ENCODE data around the gene TIGD7.

TIGD7 gene

DNA sequence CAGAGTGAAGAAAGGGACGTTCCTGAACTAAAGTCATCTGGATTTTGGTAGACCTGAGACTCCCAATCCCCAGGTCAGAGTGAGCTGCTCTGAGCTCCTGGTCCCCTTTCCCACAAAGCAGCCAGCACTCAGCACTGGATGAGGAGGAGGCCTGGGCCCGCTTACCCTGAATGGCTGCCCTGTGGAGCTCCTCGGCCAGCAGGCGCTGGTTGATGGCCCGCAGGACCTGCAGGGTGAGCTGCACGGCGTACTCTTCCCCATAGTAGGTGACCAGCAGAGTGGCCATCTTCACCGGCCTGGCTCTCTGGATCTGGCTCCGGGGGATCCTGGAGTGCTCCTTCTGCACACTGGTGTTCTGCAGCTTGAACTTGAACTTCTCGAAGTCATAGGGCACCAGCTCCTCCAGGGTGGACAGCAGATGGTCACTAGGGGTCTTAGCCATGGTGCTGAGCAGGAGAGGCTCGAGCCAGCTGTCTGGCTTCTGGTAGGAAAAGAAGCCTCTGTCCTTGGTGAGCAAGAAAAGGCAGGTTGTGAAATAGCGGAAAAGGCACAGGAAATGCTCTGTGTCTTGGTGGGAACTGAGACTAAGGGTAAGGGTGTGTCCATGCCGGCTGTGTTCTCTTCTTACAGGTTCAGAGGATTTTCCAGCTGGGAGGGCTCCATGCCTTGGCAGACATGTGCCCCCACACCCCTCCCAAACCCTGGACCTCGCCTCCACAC is 48.9 kb downstream of the TIGD7 start, which contains the start of gene MEFV:
TSS of gene MEFV (minus strand) at position 488 of the 720 bp plus-strand sequence. CDS start at position 442, 46 bp downstream.
- DNase-seq (ENCODE audit: low read depth): no peak
- no peak within 1 kb of the TSS for H3K4me3 ChIP-seq (ENCODE audit: low read depth, low read length)
- TF ChIP-seq, protein P1, sequence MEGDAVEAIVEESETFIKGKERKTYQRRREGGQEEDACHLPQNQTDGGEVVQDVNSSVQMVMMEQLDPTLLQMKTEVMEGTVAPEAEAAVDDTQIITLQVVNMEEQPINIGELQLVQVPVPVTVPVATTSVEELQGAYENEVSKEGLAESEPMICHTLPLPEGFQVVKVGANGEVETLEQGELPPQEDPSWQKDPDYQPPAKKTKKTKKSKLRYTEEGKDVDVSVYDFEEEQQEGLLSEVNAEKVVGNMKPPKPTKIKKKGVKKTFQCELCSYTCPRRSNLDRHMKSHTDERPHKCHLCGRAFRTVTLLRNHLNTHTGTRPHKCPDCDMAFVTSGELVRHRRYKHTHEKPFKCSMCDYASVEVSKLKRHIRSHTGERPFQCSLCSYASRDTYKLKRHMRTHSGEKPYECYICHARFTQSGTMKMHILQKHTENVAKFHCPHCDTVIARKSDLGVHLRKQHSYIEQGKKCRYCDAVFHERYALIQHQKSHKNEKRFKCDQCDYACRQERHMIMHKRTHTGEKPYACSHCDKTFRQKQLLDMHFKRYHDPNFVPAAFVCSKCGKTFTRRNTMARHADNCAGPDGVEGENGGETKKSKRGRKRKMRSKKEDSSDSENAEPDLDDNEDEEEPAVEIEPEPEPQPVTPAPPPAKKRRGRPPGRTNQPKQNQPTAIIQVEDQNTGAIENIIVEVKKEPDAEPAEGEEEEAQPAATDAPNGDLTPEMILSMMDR (IDR thresholded peaks at IDR 0.05; ENCODE audit: control insufficient read depth, extremely low read depth, insufficient read depth): no peak

DNA sequence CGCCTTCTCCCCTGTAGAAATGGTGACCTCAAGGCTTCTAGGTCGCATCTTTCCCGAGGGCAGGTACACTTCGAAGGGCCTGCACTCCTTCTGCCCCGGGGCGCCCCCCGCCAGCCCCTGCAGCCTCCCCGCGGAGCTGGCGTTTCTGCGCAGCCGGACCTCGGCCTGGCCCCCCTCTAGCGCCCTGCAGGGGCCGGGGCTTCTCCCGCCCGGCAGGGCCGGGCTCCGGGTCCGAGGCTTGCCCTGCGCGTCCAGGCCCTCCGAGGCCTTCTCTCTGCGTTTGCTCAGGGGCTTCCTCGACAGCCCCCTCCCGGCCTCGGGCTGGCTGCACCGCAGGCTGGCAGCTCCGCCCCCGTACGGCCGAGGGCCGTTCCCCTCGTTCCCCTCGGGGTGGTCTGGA is 50.9 kb downstream of the TIGD7 start:
- H3K4me3 ChIP-seq (ENCODE audit: low read depth, low read length): no peak overlapping the region
- no peak for DNase-seq (ENCODE audit: low read depth)

DNA sequence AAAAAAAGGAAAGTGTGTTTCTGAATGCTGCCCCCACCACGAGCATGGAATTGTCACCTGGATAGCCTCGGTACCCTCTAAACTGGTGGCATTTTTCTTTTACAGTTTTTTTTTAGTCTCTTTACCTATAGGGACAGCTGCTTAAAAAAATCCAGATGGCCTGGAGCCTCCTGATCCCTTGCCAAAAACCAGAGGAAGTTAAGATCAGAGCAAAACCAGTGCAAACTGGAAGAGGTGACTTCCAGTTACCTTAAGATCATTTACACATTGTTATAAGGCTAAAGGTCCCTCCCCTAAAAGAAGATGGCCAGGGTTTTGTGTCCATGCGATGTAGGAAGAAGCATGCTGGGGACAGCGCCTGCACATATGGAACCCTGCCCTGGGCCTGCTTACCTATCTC is 52.3 kb downstream of the TIGD7 start:
- H3K4me3 ChIP-seq (ENCODE audit: low read depth, low read length): no peak overlapping the region
- TF ChIP-seq, protein P1 (IDR thresholded peaks at IDR 0.05; ENCODE audit: control insufficient read depth, extremely low read depth, insufficient read depth): no peak
- peak; percentile 4 for DNase-seq (ENCODE audit: low read depth)

More for the DNA sequence above, 50.9 kb downstream of the TIGD7 start:
- TF ChIP-seq, protein P1 (IDR thresholded peaks at IDR 0.05; ENCODE audit: control insufficient read depth, extremely low read depth, insufficient read depth): no peak

DNA sequence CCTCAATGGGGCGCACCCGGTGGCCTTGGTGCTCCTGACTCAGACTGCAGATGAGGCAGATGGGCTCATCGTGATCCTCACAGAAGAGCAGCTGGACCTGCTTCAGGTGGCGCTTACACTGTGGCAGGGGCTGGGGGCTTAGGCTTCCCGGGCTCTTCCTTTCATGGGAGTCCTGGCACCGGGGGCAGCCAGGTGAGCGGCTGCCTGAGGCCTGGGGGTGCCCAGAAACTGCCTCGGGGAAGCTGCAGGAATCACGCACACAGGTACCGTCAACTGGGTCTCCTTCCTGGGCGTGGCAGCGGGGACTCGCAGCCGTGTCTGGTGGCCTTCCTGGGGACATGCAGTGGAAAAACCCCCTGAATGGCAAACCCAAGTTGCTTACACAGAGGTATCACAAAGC is 55.8 kb downstream of the TIGD7 start:
- DNase-seq (ENCODE audit: low read depth): no peak
- no peak overlapping the region for H3K4me3 ChIP-seq (ENCODE audit: low read depth, low read length)
- TF ChIP-seq, protein P1 (IDR thresholded peaks at IDR 0.05; ENCODE audit: control insufficient read depth, extremely low read depth, insufficient read depth): no peak

DNA sequence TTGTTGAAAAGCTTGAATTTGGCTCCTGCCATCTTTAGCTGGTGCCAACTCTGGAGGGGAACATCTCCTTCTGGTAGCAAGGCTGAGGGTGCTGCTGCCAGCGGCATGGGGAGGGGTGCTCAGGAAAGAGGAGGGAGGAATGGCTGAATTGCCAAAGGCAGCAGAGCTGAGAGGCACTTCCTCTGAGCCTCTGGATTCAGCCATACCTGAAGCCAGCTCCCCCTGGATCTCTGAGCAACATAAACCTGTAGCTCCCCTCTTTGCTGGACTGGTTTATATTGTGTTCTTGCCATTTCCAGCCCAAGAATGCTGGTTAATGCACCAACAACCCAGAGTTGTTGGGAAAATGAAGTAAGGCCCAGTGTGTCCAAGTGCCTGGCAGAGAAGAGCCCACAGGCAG is 56.2 kb downstream of the TIGD7 start:
- DNase-seq (ENCODE audit: low read depth): no peak
- H3K4me3 ChIP-seq (ENCODE audit: low read depth, low read length): no peak overlapping the region
- TF ChIP-seq, protein P1 (IDR thresholded peaks at IDR 0.05; ENCODE audit: control insufficient read depth, extremely low read depth, insufficient read depth): no peak
